GM21619 (cell line): ENCODE measurements around the gene COG7.
"Not testable (repeated sequence)": the region's sequence is repeated elsewhere in the genome, so short reads cannot be mapped to it uniquely, and the experiment has no call there.

Source experiments
- ATAC-seq: cut with Tn5 transposase; IDR thresholded peaks from one replicate; pipeline ENCODE4 v1.9.1; 2021; ENCODE audit not compliant: unreplicated experiment

COG7 gene

DNA sequence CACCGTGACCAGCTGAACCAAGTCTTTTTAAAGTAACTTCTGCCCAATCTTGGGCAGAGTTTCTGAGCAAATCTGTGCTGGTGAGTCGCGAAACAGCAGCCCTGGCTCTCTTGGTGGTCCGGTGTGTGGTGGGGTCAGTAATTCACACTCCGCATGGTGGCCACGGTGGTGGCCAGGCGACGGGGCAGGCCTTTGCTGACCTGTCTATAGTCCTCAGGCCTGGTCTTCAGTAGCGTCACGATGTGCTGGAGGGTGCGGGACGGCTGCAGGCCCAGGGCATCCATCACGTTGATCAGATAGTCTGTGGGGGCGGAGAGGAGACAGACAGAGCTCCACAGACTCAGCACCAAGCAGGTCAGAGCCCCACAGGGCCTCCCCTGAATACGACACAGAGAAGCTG, 64.2 kb downstream of the COG7 start:
- ATAC-seq, result no peak

DNA sequence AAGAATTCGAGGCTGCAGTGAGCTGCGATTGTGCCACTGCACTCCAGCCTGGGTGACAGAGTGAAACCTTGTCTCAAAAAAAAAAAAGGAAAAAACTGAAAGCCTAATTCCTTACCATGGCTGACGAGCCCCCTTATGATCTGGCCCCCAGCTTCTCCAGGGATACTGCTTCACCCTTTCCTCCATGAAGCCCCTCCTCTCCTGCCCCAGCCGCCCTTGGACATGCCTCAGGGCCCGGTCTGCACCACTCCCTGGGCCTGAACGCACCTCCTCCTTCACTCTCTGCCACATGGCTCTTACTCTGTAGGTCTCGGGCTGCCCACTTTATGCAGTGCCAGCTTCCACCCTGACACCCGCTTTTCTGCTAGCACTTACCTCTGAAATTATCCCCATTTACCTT, 65.3 kb downstream of the COG7 start:
- no peak for ATAC-seq

DNA sequence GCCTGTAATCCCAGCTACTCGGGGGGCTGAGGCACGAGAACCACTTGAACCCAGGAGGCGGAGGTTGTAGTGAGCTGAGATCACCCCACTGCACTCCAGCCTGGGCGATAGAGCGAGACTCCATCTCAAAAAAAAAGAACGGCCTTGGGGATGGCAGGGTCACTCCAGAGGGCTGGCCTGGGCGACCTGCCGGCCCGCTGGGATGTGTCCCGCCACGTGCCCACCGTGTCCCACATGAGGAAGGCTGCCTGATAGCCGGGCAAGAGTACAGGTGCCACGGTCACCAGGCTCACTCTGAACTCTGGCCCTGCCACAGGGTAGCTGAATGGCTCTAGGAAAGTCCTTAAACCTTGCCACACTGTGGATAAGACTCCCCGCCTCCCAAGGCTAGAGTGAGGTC, 67.5 kb downstream of the COG7 start:
- no peak for ATAC-seq

DNA sequence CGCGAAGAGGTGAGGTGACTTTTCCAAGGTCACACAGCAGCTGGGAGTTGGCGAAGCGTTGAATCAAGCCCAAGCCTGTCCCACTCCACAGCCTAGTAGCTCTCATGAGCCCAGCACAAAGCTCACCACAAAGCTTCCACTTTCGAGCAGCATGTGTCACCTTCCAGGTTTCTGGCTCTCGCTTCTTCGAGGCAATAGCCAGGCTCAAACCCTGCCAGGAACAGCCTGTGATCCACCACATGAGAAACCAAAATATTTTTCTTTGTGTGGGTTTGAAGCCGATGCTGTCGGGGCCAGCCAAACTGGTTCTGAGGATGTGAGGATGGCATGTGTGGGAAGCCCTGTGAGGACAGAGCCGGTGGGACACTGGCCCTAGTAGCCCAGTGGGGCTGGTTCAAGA, 68.1 kb downstream of the COG7 start:
- ATAC-seq, result no peak

DNA sequence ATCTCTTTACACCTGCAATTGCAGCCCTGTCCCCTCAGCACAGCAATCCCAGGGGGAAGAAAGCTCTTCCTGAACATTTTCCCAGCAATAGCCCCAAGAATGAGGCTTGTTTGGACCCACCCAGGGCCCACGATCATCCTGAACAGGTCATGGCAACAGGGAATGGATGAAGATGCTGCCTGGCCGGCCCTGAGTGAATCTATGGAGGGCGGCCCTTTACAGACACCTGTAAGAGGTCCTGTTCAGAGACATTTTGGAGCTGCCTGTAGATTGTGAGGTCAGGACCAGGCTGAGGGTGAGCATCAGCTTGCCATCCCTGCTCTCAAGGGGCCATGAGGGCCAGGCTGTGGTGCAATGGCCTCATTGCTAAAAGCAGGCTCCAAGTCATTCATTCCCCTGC, 69.1 kb downstream of the COG7 start:
- no peak for ATAC-seq

DNA sequence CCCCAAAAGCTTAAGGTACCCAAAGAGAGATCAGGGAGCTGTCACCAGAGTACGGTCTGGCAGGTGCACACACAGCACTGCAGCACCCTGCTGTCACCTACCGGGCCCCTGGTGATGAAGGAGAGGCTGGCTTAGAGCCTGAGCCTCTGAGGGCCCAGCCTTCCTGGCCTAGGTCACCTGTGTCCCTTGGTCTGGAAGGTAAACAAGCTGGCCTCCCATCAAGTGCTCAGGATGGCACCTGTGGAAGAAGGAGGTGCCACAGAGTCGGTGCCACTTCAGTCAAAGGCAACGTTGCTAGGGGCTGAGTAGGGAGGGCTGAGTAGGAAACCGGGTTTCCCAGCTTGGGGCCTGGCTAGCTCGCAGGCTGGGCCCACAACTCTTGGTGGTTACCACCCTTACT, 70.7 kb downstream of the COG7 start:
- ATAC-seq, result no peak

DNA sequence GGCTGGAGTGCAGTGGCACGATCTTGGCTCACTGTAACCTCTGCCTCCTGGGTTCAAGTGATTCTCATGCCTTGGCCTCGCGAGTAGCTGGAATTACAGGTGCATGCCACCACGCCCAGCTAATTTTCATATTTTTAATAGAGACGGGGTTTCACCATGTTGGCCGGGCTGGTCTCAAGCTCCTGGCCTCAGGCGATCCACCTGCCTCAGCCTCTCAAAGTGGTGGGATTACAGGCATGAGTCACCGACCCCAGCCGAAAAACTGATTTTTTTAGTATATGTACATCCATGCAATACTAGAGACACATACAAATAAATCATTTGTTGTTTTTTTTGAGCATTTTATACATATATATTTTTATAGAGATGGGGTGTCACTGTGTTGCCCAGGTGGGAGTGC, 71.3 kb downstream of the COG7 start:
- not testable (repeated sequence) for ATAC-seq

DNA sequence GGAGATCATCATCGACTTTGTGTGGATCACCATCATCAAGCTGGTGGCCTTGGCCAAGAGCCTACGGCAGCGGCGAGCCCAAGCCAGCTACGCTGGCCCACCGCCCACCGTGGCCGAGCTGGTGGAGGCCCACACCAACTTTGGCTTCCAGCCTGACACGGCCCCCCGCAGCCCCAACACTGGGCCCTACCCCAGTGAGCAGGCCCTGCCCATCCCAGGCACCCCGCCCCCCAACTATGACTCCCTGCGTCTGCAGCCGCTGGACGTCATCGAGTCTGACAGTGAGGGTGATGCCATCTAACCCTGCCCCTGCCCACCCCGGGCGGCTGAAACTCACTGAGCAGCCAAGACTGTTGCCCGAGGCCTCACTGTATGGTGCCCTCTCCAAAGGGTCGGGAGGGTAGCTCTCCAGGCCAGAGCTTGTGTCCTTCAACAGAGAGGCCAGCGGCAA, 72.5 kb downstream of the COG7 start:
- no peak for ATAC-seq

DNA sequence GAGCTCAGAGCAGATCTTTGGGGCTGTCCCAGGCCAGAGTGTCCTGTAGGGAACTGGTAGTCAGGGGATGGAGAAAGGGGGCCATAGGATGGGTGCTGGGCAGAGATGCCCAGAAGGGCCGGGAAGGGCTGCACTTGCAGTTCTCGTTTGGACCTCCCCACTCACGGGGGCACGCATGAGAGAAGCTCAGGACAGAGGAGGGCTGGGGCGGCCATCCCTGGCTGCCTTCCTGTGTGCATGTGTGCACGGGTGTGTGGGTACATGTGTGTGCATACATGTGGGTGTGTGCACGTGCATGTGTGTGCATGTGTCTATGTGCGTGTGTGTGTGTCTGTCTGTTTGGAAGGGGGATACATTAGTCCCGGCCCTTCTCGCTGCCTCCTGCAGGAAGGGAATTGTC, 73.3 kb downstream of the COG7 start:
- no peak for ATAC-seq

DNA sequence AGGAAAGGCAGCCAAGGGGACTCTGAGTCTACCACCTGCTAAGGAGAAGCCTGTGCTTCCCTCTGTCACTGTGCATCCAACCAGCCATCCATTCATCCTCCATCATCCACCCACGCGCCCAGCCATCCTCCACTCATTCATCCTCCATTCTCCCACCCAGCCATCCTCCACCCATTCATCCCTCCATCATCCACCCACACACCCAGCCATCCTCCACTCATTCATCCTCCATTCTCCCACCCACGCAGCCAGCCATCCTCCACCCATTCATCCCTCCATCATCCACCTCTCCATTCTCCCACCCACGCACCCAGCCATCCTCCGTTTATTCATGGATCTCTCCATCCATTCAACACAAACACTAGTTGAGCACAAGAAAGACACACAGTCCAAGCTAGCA, 74.1 kb downstream of the COG7 start:
- no peak for ATAC-seq

DNA sequence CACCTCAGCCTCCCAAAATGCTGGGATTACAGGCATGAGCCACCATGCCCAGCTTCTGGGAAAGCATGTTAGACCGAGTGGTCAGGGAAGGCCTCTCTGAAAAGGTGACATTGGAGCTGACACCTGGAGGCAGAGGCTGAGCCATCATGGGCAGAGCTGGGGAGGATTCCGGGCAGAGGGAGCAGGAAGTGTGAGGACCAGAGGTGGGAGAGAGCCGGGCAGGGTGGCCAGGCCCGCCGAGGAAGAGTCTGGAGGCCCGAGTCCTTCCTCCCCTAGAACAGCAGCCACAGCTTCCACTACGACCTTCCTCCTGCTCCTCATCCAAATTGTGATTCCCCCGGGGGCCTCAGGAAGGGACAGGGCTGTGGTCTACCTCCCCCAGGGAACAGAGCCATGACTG, 74.7 kb downstream of the COG7 start:
- ATAC-seq, result no peak

DNA sequence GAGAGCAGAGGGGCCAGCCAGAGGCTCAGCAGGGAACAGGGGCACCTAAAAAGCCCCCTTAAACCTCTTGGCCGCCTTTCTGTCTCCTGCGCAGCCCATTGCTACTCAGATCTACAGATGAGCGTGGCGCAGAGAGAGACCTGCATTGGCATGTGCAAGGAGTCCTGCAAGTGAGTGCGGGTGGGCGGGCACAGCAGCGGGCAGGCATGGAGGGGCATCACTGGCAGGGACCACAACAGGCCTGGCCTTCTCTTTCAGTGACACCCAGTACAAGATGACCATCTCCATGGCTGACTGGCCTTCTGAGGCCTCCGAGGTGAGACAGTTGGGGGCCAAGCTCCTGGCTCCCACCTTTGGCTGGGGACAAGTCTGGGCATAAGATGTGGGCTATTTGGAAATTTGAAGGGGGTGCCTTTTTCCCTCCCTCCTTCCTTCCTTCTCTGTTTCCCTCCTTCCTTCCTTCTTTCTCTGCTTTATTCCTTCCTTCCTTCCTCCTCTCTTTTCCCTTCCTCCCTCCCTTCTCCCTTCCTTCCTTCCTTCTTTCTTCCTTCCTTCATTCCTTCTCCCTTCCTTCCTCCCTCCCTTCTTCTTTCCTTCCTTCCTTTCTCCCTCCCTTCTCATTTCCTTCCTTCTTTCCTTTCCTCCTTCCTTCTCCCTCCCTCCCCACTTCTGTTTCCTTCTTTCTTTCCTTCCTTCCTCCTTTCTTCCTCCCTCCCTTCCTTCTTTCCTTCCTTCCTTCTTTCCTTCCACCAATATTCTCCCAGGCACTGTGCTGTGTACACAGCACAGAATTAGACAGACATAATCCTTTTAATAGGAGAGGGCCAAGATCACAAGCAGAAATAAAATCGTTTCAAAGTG, 75.7 kb downstream of the COG7 start:
- ATAC-seq, result no peak

DNA sequence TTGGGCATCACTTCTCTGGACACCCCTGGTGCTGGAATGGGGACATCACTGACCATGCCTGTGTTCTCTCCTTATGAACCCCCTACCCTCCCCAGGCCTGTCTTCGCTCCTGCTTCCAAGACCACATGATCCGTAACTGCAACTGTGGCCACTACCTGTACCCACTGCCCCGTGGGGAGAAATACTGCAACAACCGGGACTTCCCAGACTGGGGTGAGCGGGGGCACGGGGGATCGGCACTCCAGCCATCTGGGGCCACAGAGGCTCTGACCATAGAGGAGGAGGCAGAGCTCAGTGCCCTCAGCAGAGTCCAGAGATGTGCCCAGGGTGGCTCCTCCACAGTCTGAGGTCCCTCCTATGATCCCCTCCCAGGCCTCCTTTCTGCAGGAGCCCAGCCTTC, 77.3 kb downstream of the COG7 start:
- ATAC-seq, result no peak

DNA sequence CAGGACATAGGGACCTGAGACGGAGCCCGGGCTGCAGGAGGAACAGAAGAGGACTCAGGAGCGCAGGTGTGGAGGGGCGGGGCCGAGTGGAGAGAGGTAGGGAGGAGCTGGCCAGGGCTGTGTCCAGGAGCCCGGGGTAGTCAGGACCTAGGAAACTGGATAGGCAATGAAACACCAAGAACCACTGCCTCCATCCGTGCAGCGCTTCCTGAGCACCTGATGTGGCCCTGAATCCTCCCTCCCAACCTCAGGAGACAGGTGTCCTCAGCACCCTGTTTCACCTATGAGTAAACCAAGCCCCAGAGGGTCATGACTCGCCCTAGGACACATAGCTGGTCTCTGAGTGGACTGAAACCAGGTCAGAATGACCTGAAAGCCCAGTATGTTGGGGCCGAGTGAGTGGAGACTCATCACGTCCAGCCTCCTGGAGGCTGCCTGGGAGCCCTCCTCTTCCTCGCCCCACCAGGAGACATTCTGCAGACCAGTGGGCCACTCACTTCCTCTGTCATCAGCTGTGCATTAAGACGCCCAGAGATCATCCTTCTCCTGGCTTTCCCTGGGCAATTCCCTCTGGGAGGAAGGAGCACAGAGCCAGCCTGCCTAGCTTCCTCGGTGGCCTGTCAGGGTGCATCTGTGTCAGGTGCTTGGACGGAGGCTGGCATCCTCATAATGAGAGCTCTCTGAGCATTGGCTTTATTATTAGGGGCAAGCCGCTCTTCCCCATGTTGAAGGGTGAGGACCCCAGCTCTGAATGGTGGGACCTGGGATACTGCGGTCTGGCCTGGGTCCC, 78.1 kb downstream of the COG7 start:
- ATAC-seq, result no peak

DNA sequence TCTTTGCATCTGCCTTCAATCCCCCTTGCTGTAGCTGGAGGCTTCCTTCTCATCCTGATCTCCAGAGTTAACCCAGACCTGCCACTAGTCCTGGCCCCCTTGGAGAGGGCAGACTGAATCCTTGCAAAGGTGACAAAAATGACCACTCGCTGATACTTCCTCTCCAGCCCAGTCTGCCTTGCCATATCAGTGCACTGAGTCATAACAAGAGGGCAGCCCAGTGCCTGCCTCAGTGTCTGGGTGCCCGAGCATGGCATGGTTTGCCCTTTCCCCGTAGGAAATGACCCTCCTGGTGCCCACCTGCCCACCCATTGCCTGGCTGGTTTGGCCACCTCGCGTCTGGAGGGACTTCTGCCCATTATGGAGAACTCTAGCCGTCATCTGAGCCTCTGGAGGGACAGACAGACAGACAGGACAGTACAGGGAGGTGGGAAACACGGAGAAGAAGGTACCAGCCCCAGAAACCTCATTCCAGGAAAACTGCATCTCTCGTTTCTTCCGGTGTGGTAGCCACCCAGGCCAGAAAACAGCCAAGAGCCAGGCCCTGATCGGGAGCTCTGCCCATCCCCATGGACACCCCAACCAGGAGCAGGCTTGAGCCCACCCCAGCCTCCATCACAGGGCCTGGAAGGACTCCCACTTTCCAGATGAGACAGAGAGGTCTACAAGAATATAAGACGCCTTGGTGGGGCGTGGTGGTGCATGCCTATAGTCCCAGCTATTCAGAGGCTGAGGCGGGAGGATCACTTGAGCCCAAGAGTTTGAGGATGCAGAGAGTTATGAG, 79.4 kb downstream of the COG7 start:
- no peak for ATAC-seq

DNA sequence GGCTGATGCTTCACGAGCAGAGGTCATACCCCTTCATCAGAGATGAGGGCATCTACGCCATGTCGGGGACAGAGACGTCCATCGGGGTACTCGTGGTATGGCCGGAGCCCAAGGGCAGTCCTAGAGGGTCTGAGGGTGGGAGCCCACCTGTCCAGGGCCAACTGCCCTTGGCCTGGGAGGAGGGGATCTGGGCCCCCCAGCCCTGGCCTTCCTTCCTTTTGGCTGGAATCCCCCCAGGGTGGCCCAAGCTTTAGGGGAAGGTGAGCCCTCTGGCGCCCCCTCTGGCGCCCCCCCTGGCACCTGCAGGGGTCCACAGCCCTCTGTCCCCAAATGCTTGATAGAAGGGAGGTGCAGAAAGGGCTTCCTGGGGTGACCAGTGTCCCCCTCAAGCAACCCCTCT, 81.6 kb downstream of the COG7 start:
- ATAC-seq, result no peak

DNA sequence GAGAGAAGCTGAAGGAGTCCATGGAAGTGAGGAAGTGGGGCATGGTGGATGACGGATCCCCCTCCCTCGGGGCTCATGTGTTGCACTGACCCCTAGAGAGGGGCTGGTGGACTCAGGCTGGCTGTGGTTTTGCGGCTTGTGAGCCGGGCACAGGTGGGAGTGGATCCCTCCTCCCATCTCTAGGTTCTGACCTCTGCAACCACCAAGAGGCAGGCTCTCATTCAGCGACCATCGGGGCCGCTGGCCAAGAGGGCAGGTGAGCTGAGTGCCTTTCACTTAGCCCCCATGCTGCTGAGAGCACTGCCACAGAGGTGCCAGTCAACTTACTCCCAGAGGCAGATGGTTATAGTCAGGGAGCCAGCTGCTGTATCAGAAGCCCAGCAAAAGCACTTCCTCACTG, 83.6 kb downstream of the COG7 start:
- no peak for ATAC-seq

DNA sequence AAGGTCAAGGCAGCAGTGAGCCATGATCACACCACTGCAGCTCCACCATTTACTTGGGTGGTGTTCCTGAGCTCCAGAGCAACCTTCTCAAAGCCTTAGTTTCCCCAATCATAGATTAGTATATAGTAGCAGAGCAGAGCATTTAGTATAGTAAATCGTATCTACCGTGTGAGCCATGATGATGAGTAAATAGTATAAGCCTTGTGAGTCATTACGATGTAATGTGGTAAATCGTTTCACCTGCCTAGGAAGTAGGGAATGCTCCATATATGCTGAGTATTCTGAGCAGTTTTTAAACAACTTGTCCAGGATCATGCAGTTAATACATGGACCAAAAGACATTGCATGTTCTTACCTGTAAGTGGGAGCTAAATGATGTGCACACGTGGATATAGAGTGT, 84.5 kb downstream of the COG7 start:
- no peak for ATAC-seq

DNA sequence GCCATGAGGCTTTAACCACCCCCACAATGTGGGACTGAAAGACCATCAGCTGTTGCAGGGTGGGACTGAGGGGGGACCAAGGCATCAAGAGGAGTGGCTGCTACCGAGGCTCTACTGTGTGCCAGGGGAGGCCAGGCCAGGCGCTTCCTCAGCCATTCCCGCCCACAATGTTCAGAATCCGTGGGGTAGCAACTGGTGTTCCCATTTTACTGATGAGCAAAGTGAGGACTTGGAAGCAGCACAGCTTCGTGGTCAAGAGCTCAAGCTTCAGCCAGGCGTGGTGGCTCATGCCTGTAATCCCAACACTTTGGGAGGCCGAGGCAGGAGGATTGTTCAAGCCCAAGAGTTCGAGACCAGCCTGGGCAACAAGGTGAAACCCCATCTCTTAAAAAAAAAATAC, 85.0 kb downstream of the COG7 start:
- no peak for ATAC-seq

DNA sequence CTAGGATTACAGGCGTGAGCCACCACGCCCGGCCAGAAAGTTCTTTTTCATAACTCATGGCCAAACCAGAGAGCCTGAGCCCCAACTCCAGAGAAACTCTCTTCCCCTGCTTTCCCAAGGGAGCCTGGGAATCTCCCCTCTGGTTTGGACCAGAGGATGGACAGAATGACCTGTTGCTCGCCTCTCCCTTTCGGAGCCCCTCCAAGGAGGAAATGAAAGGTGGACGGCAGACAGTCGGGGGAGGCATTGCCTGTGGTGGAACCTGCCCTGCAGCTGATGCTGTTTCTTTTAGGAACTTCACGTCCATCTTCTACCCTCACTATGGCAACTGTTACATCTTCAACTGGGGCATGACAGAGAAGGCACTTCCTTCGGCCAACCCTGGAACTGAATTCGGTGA, 85.4 kb downstream of the COG7 start:
- ATAC-seq, result no peak

DNA sequence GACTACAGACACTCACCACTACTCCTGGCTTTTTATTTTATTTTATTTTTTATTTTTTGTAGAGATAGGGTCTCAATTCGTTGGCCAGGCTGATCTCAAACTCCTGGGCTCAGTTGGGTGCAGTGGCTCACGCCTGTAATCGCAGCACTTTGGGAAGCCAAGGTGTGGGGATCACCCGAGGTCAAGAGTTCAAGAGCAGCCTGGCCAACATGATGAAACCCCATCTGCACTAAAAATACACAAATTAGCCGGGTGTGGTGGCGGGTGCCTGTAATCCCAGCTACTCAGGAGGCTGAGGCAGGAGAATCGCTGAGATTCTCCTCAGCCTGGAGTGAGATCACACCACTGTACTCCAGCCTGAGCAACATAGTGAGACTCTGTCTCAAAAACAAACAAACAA, 86.6 kb downstream of the COG7 start:
- ATAC-seq, result not testable (repeated sequence)
